Measurements from ENCODE around the gene GAB2. TPM values are rescaled to one million over a fixed set of nuclear protein-coding genes. Genes with fewer than 3 reads are reported as not detected.

The GAB2 gene
- total RNA-seq, 2 experiments from 2014 or later, result 1.2 to 1.3 TPM

GRCh38 chr11:78390809-78391208, 26.8 kb downstream of the GAB2 start:
- ChIA-PET POLR2A (no interaction called here), CTCF (ENCODE audit: unreplicated experiment) (no interaction called here)
- intact Hi-C loops (cut with micrococcal nuclease; ENCODE audit: unreplicated experiment), result no loop called here
- Histone ChIP-seq H3K36me3 (ENCODE audit: insufficient read depth, low read length) (no peaks in the 10 kb centered on the region), H4K20me1 (ENCODE audit: insufficient read depth, low read length) (no peaks in the 10 kb centered on the region), H3K27ac (ENCODE audit: low read depth, low read length, poor library complexity, severe bottlenecking) (no peak overlapping the region), H3K9me3 (ENCODE audit: low read length) (no peaks in the 10 kb centered on the region), H3K4me3 (ENCODE audit: low read depth, low read length, poor library complexity, severe bottlenecking) (no peak overlapping the region), H3K4me1 (ENCODE audit: insufficient read depth, low read length, poor library complexity, severe bottlenecking) (no peaks in the 10 kb centered on the region), H2AFZ (ENCODE audit: low read length) (no peak overlapping the region), H3K9me2 (ENCODE audit: insufficient read depth, low read length) (no peaks in the 10 kb centered on the region), H3K79me2 (ENCODE audit: insufficient read depth, low read depth, low read length) (no peaks in the 10 kb centered on the region), H3K4me2 (ENCODE audit: low read length) (no peak overlapping the region)
- no peak for TF ChIP-seq CTCF (conservative IDR thresholded peaks at IDR 0.05; ENCODE audit: low read length)
- no peak for TF ChIP-seq EZH2phosphoT487 (IDR thresholded peaks at IDR 0.05; ENCODE audit: borderline replicate concordance, low read depth, low read length)
- no TSS peak for BruUV-seq (replicated peaks)
- no peak for DNase-seq (ENCODE audit: low spot score)

GRCh38 chr11:78386215-78386941, 31.2 kb downstream of the GAB2 start:
- Histone ChIP-seq H3K9me3 (ENCODE audit: low read length) (no peaks in the 10 kb centered on the region), H3K36me3 (ENCODE audit: insufficient read depth, low read length) (no peaks in the 10 kb centered on the region), H3K4me2 (ENCODE audit: low read length) (no peak overlapping the region), H3K79me2 (ENCODE audit: insufficient read depth, low read depth, low read length) (no peaks in the 10 kb centered on the region), H3K4me1 (ENCODE audit: insufficient read depth, low read length, poor library complexity, severe bottlenecking) (no peaks in the 10 kb centered on the region), H2AFZ (ENCODE audit: low read length) (no peak overlapping the region), H4K20me1 (ENCODE audit: insufficient read depth, low read length) (no peaks in the 10 kb centered on the region), H3K4me3 (ENCODE audit: low read depth, low read length, poor library complexity, severe bottlenecking) (no peak overlapping the region), H3K27ac (ENCODE audit: low read depth, low read length, poor library complexity, severe bottlenecking) (no peak overlapping the region), H3K9me2 (ENCODE audit: insufficient read depth, low read length) (no peaks in the 10 kb centered on the region)
- intact Hi-C loops (cut with micrococcal nuclease; ENCODE audit: unreplicated experiment), result no loop called here
- CTCF ChIA-PET (ENCODE audit: unreplicated experiment), result no interaction called here
- POLR2A ChIA-PET, result interaction anchor here (0.6 to 0.7 kb wide), 3 partner anchors 85 to 144 kb away, joined by 3 to 6 read pairs (median 6); no protein-coding TSS in a partner anchor
- TF ChIP-seq EZH2phosphoT487 (IDR thresholded peaks at IDR 0.05; ENCODE audit: borderline replicate concordance, low read depth, low read length), result no peak
- no peak for TF ChIP-seq CTCF (conservative IDR thresholded peaks at IDR 0.05; ENCODE audit: low read length)
- BruUV-seq (replicated peaks), result no TSS peak
- DNase-seq (ENCODE audit: low spot score), result no peak

- Histone ChIP-seq H3K27ac (ENCODE audit: low read depth, low read length, poor library complexity, severe bottlenecking) (no peak overlapping the region), H3K4me1 (ENCODE audit: insufficient read depth, low read length, poor library complexity, severe bottlenecking) (no peaks in the 10 kb centered on the region), H3K79me2 (ENCODE audit: insufficient read depth, low read depth, low read length) (no peaks in the 10 kb centered on the region), H3K9me2 (ENCODE audit: insufficient read depth, low read length) (no peaks in the 10 kb centered on the region), H3K4me3 (ENCODE audit: low read depth, low read length, poor library complexity, severe bottlenecking) (no peak overlapping the region), H3K36me3 (ENCODE audit: insufficient read depth, low read length) (no peaks in the 10 kb centered on the region), H3K4me2 (ENCODE audit: low read length) (no peak overlapping the region), H2AFZ (ENCODE audit: low read length) (no peak overlapping the region), H4K20me1 (ENCODE audit: insufficient read depth, low read length) (no peaks in the 10 kb centered on the region), H3K9me3 (ENCODE audit: low read length) (no peaks in the 10 kb centered on the region)
- POLR2A ChIA-PET, result interaction anchor here (0.5 to 0.8 kb wide), 2 partner anchors 10 to 18 kb away, joined by 3 to 5 read pairs; no protein-coding TSS in a partner anchor
- CTCF ChIA-PET (ENCODE audit: unreplicated experiment), result no interaction called here
- no peak for DNase-seq (ENCODE audit: low spot score)
- TF ChIP-seq CTCF (conservative IDR thresholded peaks at IDR 0.05; ENCODE audit: low read length) (no peak), EZH2phosphoT487 (IDR thresholded peaks at IDR 0.05; ENCODE audit: borderline replicate concordance, low read depth, low read length) (no peak)
- no TSS peak for BruUV-seq (replicated peaks)
- intact Hi-C loops (cut with micrococcal nuclease; ENCODE audit: unreplicated experiment), result no loop called here
Measured at GRCh38 chr11:78385205-78385604, 32.4 kb downstream of the GAB2 start.
